Measurements from ENCODE around the gene CLTC.

GRCh38 chr17:59671386-59671785 is 51.7 kb downstream of the CLTC start:
- TF ChIP-seq, protein P1, sequence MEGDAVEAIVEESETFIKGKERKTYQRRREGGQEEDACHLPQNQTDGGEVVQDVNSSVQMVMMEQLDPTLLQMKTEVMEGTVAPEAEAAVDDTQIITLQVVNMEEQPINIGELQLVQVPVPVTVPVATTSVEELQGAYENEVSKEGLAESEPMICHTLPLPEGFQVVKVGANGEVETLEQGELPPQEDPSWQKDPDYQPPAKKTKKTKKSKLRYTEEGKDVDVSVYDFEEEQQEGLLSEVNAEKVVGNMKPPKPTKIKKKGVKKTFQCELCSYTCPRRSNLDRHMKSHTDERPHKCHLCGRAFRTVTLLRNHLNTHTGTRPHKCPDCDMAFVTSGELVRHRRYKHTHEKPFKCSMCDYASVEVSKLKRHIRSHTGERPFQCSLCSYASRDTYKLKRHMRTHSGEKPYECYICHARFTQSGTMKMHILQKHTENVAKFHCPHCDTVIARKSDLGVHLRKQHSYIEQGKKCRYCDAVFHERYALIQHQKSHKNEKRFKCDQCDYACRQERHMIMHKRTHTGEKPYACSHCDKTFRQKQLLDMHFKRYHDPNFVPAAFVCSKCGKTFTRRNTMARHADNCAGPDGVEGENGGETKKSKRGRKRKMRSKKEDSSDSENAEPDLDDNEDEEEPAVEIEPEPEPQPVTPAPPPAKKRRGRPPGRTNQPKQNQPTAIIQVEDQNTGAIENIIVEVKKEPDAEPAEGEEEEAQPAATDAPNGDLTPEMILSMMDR (IDR thresholded peaks at IDR 0.05) = no peak
- no peak for TF ChIP-seq EZH2phosphoT487 (IDR thresholded peaks at IDR 0.05)

Data from neural progenitor cell (in vitro differentiated cells).